ENCODE results near the gene BLMH.

The BLMH gene

DNA sequence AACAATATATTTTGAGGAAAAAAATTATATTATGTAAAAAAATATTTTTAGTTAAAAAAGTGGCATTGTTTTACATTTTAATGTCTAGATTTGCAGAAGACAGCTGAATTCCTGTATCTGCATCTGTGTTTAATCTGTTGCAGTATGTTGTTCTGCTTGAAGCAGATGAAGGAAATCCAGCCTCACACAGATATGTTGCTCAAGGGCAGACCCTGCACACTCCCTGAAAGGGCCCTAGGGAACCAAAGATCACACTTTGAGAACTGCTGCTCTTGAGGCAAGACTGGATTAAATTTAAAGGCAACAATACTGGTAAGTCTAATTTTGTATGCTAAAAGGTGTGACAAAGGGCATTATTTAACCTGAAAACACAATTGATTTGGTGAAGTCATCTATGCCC is 39.8 kb downstream of the BLMH start:
- no peak for DNase-seq (ENCODE audit: low read depth in 2 of 3, low spot score in 1 of 3)

DNA sequence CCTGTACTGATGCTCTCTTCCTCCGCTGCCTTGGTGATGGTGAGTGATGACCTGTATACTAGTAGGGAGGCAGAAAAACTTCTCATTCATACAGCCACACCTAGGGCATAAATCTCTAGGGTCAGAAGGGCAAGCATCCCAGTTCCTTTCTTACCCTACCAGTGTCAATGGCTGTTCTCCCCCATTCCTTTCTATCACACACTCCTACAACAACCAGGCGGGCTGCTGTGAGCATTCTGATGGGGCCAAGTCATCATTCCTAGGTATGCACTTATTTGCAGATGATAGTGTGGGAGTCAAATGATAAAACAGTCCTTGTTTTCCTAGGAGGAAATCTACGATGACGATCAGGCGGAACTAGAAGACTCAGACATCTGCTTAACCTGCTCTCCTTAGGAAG is 42.3 kb downstream of the BLMH start:
- DNase-seq (ENCODE audit: low read depth in 2 of 3, low spot score in 1 of 3), result no peak

DNA sequence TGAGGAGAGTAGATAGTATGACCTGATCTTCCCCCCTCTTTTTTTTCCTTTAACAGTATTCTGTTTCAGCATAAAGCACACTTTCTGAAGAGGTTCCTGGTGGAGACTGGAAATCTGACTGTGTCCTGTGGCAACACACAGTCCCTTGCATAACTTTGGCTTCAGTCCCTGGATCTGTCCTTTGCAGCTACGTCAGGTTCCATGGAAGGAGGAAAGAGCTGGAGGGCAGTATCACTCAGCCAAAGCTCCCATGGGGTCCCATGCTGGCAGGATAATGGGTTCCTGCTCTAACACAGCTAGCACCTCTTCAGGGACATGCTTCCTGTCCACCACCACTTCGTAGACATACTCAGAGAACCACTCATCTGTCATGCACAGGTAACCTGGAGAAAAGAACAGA is 43.0 kb downstream of the BLMH start:
- no peak for DNase-seq (ENCODE audit: low read depth in 2 of 3, low spot score in 1 of 3)

DNA sequence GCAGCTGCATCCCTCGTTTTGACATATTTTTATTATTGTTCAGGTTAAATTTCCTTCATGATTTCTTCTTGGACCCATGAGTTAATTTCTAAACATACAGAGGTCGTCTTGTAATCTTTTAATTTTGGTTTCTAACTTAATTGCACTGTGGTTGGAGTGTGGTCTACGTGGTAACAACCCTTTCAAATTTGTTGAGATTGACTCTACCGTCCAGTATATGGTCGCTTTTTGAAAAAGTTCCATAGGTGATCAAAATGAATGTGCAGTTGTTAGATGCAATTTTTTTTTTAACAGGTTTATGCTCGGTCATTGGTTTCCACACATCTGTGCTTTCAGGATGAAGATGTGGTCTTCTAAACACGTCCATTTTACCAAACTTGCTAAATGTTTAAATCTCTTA is 45.3 kb downstream of the BLMH start:
- DNase-seq (ENCODE audit: low read depth in 2 of 3, low spot score in 1 of 3), result no peak

DNA sequence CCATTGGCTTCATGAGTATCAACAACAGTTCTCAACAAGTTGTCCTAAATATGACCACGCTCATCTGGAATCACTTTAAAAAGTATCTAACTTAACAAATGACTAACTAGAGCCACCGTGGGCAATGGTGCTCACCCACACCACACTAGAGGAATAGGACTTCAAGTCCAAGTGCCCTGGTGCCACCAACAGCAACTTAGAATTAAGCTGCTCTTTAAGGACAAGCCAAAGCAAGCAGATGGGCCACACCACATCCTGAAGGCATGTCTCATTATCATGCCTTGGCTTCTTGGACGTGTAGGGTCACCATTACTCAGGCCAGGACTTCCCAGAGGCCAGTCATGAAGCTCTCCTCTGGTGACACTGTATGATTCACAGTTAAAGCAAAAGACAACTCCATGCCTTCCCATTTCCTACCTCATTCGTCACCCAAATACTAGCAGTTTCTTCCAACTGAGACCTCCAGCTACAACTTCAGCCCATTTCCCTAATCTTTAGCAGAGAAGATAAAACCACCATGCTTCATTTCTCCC is 46.8 kb downstream of the BLMH start:
- DNase-seq (ENCODE audit: low read depth in 2 of 3, low spot score in 1 of 3), result no peak

DNA sequence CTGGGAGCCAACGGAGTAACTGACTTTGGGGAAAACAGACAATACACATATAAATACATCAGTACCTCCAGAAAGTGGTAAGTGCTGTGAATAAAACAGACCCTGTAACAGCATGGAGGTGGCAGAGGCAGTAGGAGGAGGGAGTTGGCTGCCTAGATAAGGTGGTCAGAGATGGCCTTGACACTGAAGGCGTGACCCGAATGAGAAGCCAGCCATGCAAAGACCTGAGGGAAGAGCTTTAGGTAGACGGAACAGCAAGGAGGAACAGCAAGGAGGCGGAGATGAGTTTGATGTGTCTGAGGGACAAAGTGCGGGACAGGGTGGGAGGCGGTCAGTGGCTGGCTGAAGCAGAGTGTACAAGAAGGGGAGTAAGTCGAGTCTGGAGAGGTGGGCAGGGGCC is 48.2 kb downstream of the BLMH start:
- DNase-seq (ENCODE audit: low read depth in 2 of 3, low spot score in 1 of 3), result no peak

DNA sequence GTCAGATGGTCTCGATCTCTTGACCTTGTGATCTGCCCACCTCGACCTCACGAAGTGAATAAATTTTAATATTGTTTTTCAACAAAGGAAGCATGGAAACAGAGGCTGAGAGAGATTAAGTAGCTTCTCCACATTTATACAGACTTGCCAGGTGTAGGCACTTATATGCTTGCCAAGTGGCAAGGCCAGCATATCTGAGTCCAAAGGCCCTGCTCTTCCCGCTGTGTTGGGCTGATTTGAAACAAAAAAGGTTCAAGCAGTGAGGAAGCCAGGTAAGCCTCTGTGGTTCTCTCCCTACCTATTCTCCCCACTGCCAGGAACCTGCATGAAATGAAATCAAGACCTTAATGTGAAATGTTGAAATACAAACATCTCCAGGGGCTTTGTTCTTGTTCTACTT is 48.7 kb downstream of the BLMH start:
- no peak for DNase-seq (ENCODE audit: low read depth in 2 of 3, low spot score in 1 of 3)

DNA sequence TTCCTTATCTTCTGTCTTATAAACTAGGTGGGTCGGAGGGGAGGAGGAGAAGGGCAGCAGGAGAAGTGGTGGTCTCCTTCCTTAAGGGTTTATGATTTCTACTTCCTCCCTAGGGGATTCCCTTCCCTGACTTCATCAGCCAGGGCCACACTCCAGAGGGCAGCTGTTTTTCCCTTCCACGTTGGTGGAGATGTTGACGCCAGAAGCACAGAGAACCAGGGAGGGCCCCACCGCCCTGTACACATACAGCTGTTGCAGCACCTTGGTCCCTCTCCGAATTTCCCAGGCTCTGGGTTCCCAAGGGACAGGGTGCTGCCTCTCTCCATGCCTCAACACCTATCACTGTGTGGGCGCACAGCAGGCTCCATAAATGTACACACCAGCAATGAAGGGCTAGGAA is 50.7 kb downstream of the BLMH start:
- DNase-seq (ENCODE audit: low read depth in 2 of 3, low spot score in 1 of 3), result no peak

DNA sequence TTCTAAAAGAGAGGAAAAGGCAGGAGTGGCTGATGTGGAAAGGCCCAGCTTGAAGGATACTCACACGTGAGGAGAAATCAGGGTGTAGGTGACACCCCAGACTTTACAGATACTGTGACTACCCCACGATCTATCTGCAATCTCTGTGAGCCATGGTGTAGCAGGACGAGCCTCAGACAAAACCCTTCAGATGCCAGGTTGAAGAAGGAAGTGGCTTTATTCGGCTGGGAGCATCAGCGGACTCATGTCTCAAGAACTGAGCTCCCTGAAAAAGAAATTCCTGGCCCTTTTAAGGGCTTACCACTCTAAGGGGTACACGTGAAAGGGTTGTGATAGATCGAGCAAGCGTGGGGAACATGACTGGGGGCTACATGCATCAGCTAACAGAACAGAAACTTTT is 51.6 kb downstream of the BLMH start:
- no peak for DNase-seq (ENCODE audit: low read depth in 2 of 3, low spot score in 1 of 3)

DNA sequence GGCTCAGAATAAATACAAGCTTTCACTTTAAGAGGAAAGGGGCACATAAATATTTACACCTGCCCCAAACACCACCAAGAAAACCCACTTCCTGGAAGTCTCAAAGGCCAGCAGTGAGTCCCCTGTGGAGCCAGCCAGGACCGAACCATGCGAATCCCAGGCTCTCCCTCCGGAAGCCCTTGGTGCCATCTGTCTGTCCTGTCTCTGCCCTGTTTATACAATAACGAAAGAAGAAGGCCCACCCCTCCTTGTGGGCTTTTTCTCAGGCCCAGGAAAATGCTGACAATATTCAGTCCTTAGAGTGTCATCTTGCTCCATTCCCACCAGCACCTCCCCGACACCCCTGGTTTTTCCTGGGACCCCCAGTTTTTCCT is 52.7 kb downstream of the BLMH start:
- DNase-seq (ENCODE audit: low read depth in 2 of 3, low spot score in 1 of 3), result no peak

DNA sequence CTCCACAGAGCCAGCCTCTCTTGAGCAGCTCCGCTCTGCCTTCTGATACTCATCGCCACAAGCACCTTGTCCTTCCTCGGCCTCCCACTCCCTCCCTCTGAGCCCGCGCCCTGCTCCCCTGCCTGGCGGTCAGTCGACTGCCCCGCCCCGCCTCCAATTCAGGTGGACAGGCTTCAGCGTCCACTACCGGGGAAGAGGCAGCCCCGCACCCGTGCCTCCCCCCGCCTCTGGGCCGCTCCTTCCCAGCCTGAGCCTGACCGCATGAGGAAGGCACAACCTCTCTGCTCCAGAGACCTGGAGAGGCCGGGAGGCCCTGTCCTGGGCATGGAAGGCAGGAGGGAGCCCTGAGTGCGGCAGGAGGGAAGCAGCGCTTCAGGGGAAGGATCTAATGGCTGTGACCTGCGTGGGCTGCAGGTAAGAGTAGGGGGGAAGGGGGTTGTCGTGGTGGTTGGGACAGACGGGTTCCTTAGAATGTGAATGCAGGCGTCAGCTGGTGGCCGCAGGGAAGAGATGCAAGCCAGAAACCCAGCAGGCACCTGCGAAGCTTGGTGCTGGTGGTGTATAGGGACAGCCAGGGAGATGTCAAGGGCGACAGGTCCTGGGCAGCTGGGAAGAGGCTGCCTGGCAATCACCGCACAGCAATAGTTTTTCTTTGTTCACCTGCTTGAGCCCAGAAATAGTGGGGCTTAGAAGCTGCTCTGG is 53.2 kb downstream of the BLMH start:
- DNase-seq (ENCODE audit: low read depth in 2 of 3, low spot score in 1 of 3), result no peak

DNA sequence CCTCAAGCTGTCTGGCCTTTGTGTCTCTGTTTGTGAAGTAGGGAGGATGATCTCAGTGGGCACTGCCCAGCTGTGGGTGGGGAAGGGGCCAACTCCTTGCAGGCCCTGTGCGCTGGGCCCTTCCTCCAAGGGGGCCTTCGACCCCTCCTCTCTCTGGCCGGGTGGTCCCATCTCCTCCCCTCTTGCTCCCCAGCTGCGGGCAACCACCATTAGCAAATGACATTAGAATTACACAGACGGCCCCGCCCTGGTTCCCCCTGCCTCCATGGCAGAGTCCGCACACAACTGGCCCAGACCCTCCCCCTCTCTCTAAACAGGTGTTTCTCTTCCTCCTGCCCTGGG is 53.8 kb downstream of the BLMH start:
- DNase-seq (ENCODE audit: low read depth in 2 of 3, low spot score in 1 of 3), result no peak

DNA sequence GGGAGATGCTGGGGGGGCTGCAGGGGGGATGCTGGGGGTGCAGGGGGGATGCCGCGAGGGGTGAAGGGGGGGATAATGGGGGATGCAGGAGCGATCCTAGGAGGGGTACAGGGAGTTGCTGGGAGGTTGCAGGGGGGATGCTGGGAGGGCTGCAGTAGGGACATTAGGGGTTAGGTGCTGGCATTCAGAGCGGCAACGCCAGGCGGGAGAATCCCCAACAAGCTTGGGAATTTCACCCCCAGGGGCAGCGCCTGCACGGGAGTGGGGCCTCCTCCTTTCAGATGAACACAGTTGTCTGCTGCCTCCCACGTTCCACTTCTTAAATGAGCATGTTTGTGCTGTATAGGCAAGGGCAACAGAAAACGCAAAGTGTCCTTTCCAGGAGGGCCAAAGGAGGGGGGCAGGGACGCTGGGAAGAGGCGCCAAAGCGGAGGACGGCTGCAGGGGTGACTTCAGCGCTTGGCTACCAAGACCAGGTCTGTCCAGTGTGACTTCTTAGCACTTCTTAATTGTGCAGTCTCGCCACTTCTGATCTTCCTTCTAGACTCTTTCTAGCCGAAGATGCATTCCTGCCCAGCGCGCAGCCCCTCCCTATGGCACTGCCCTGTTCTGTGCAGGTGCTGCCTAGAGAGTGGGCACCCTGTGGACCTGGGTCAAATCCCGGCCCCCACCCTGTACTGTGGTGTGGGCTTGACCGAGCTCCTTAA is 54.3 kb downstream of the BLMH start:
- no peak for DNase-seq (ENCODE audit: low read depth in 2 of 3, low spot score in 1 of 3)

DNA sequence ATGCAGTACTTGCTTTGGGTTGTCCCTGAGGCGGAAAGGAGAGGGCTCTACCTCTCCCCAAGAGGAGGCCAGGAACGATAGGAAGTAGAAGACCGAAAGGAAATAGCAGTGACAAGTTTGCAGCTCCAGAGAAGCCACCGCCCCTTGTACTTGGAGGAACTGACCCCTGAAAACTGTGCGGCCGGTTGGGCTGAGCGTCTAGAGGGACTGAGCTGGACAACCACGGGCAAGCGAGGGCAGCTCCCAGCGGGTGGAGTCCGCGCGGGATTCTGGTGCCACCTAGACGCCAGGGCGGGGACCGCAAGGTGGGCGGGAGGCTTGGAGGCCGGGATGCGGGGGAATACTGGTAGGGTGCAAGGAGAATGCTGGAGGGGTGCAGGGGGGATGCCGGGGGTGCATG is 55.0 kb downstream of the BLMH start:
- DNase-seq (ENCODE audit: low read depth in 2 of 3, low spot score in 1 of 3), result no peak

DNA sequence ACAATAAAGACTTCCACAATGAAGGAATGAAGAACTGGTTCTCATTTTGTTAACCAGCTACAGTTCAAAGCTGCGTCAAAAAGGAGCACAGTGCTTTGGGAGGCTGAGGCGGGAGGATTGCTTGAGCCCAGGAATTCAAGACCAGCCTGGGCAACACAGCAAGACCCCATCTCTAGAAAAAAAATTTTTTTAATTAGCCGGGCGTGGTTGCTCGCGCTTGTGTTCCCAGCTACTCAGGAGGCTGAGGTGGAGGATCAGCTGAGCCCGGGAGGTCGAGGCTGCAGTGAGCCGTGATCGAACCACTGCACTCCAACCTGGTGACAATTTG is 55.5 kb downstream of the BLMH start:
- no peak for DNase-seq (ENCODE audit: low read depth in 2 of 3, low spot score in 1 of 3)

DNA sequence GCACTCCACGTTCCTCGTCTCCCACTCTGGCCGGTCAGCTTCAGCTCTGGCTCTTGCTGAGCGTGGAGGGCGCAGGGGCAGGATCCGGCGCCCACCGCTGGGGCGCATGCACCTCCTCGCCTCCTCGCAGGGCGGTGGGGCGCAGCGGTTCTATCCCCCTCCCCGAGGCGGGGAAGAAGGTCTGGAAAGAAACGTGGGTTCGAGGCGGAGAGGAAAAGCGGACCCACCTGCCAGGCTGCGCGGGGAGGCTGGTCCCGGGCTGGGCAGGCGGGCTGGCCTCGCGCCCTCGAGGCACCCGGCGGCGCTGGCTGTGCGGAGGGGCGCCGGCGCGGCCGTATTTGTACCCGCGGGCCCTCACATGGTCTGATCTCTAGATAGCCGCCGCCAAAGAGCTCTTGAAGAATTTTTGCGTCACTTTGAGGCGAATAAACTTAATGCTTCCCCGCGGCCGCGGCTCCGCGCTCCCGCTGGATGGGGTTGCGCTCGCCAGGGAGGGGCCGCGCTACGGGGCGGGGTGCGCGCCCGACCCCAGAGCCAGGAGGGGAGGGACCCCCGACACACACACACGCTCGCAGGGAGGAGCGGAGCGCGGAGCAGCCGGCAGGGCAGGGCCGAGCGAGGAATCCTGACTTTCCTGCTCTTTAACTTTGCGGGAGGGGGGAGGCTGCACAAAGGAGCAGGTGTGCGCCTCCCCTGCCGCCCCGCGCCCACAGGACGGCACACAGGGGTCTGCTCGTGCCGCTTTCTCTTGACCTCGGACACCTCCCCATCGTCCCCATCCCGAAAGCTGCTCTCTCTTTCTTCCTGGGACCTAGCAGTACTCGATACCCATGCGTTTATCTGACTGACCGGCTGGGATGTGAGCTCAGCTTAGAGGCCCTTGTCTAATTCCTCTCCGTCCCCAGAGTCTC is 56.1 kb downstream of the BLMH start, which contains the start of gene SLC6A4:
Gene SLC6A4, minus strand, starts transcription at position 312 of the 911 bp plus-strand sequence. CDS start 13,739 bp downstream, outside the sequence.
- no peak for DNase-seq (ENCODE audit: low read depth in 2 of 3, low spot score in 1 of 3)

DNA sequence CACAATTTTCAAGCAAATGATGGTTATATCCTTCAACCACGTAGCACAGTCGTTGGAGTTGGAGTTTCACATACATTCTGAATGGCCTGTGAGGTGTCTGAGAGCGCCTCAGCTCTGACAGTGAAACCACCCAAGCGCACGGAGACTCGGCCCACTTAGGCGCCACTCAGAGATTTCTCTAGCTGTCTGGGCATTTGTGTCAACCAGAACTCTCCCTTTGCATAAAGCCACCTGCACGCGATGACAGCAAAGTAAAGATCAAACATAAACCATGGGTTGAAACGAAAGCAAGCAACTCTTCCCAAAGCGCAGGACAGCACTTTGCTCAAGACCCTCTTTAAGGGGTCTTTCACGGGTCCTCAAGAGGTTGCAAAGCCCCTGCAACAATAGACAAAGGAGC is 56.8 kb downstream of the BLMH start:
- DNase-seq (ENCODE audit: low read depth in 2 of 3, low spot score in 1 of 3), result no peak

DNA sequence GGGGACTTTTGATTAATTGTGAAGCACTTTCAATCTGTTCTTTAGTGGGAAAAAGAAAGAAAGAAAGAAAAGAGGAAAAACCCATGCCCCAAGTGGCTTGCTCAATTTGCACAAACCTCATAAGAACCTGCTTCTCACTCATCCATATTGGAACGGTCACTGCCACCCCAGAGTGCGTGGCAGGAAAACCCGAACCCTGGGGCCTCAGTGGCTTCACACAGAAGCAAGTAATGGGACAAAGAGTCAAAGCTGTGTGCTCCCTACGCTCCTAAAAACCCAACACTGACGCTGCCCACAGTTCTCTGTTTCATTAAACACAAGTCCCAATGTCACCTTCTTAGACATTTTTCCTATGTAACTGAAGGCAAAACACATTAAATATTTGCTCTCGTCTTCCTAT is 57.4 kb downstream of the BLMH start:
- no peak for DNase-seq (ENCODE audit: low read depth in 2 of 3, low spot score in 1 of 3)

DNA sequence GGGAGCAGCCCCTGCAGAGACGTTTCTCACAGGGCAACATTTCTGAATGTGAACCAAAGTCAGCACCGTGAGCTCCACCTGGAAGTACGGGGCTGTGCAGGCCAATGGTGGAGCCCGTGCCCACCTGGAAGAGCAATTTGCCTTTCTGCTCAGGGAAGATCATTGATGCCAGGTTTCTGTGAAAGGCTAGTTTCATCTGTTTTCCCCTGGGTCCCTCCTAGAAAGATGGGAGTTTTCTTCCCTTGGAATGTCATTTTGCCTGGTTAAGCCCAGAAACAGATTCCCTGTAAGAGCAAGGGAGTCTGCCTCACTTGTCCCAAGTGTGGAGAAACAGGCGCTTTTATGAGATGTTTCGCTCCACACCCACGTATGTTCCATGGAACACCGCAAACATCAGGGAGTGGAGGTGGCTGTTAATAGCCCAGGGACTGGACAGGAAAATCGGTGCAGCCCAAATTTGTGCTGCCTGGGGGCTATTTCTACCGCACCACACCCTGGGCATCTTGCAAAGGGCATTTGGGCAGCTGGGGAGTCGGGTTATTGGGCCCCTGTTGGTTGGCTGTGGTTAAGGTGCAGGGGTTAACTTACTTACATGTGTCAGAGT is 58.8 kb downstream of the BLMH start:
- DNase-seq (ENCODE audit: low read depth in 2 of 3, low spot score in 1 of 3), result no peak

DNA sequence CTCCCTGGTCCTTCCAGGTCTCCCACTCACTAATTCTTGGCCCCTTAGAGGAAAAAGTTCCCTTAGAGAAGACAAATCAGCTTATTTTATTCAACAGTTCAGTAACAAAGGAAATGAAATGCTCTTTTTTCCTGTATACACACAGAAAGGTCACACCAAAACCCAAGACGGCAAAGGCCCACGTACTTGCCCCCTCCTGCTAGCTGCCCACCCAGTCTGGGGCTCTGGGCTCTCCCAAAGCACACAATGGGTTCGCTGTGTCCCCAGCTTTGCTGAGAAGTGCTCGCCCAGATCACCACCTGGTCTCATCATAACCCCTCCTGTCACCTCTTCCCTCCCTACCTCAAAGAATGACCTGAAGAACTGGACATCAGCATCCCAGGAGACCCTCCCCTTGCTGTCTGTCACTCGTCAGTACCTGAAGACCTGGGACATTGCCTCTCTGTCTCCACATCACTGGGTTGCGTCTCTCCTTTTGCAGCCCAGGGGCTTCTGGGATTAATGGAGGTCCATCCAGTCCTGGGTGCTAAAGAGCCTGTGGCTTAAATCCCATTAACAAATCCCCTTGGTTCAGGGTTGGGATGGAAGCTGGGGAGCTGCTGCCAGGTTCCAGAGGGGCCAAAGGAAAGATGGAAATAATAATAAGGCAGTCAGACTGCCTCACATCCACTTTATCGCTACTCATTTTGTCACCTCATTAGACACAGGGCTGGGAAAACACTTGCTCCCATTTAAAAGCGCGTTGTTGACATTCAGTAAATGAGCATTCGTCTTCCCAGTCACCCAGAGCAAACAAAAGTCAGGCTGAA is 59.5 kb downstream of the BLMH start:
- no peak for DNase-seq (ENCODE audit: low read depth in 2 of 3, low spot score in 1 of 3)

All from stimulated activated CD4-positive, alpha-beta T cell treated with anti-CD3 and anti-CD28 coated beads, Interleukin-12 subunit alpha, Interleukin-12 subunit beta, amount 100 ng/mL, for 48 hours (primary cell).